Sciatic nerve (tissue), 2 donors: Measurements from ENCODE around the gene PCDHGC3. TPM values are rescaled to one million over a fixed set of nuclear protein-coding genes. Genes with fewer than 3 reads are reported as not detected.

ENCODE experiments used
- ATAC-seq: fragments of 200-7000 bp; cut with Tn5 transposase; one replicate; pipeline ENCODE4 v1.9.1; 2020; ENCODE audit warnings: mild to moderate bottlenecking, moderate library complexity
- DNase-seq: peaks from one replicate; pipeline ENCODE4 v3.0.0-alpha.2; 2020; ENCODE audit warnings: low spot score
- intact Hi-C: fragments of 100-400 bp; cut with DNase I; formaldehyde crosslinking; loops from one replicate; pipeline ENCODE4 v1.14.2; 2022
- total RNA-seq: library from RNA; stranded (reverse); fragmentation: NEBNext Ultra II Directional; extraction: Animal tissue kit (Norgen Biotek cat#: 25700); gene quantifications from one replicate; pipeline ENCODE4 v1.2.1, GENCODE V29; 2021
- donor health status: DM: no; HTN: no; CAD: no.
- donor health status: DM: no; HTN: no; CAD: no.

PCDHGC3 gene
- total RNA-seq, 1 donor from 2014 or later, result 71.4 TPM

GRCh38 chr5:141517880-141518617, 42.3 kb downstream of the PCDHGC3 start:
- no peak for DNase-seq
- intact Hi-C loops, result no loop called here
- ATAC-seq, result no peak

- no peak for DNase-seq
- no peak for ATAC-seq
- intact Hi-C loops, result no loop called here
These were observed 42.9 kb downstream of the PCDHGC3 start for GRCh38 chr5:141518618-141519015.

GRCh38 chr5:141519605-141520565, 44.1 kb downstream of the PCDHGC3 start:
- intact Hi-C loops, result no loop called here
- ATAC-seq, result no peak
- DNase-seq, result no peak

GRCh38 chr5:141521244-141521781, 45.5 kb downstream of the PCDHGC3 start:
- DNase-seq (no peak), ATAC-seq (peak; percentile 87)
- intact Hi-C loops, result no loop called here

- intact Hi-C loops, result no loop called here
- DNase-seq (no peak), ATAC-seq (no peak)
These were observed 46.5 kb downstream of the PCDHGC3 start for GRCh38 chr5:141522301-141522700.

- no peak for DNase-seq
- intact Hi-C loops, result no loop called here
- no peak for ATAC-seq
These were observed 48.2 kb downstream of the PCDHGC3 start for GRCh38 chr5:141523991-141524390.

- ATAC-seq (peak; percentile 85), DNase-seq (peak; percentile 90)
- intact Hi-C loops, result no loop called here
These were observed 49.1 kb downstream of the PCDHGC3 start for GRCh38 chr5:141524604-141525597.

- no peak for DNase-seq
- intact Hi-C loops, result no loop called here
- no peak for ATAC-seq
These were observed 49.9 kb downstream of the PCDHGC3 start for GRCh38 chr5:141525653-141526052.

GRCh38 chr5:141527426-141527825, 51.7 kb downstream of the PCDHGC3 start:
- DNase-seq (no peak), ATAC-seq (no peak)
- intact Hi-C loops, result no loop called here

Other genes with a start within 250 kb of the PCDHGC3 start
- 7.3 TPM for gene PCDHB15, start 230.6 kb upstream of the PCDHGC3 start, total RNA-seq
- gene SLC25A2, start 171.9 kb upstream of the PCDHGC3 start, total RNA-seq, result 1.4 TPM
- gene TAF7, start 155.2 kb upstream of the PCDHGC3 start, total RNA-seq, result 84.3 TPM
- gene PCDHGA1, start 145.5 kb upstream of the PCDHGC3 start, total RNA-seq, result 1.4 TPM
- 13.5 TPM for gene PCDHGA2, start 137.2 kb upstream of the PCDHGC3 start, total RNA-seq
- 6.7 TPM for gene PCDHGA3, start 132.1 kb upstream of the PCDHGC3 start, total RNA-seq
- gene PCDHGB1, start 125.9 kb upstream of the PCDHGC3 start, total RNA-seq, result 7.8 TPM
- gene PCDHGA4, start 120.9 kb upstream of the PCDHGC3 start, total RNA-seq, result 10.6 TPM
- gene PCDHGB2, start 116.0 kb upstream of the PCDHGC3 start, total RNA-seq, result 10.2 TPM
- 8.8 TPM for gene PCDHGA5, start 111.8 kb upstream of the PCDHGC3 start, total RNA-seq
- 9.7 TPM for gene PCDHGB3, start 105.7 kb upstream of the PCDHGC3 start, total RNA-seq
- gene PCDHGA6, start 102.1 kb upstream of the PCDHGC3 start, total RNA-seq, result 10.3 TPM
- gene PCDHGA7, start 93.2 kb upstream of the PCDHGC3 start, total RNA-seq, result 7.3 TPM
- gene PCDHGB4, start 88.3 kb upstream of the PCDHGC3 start, total RNA-seq, result 9.0 TPM
- gene PCDHGA8, start 83.3 kb upstream of the PCDHGC3 start, total RNA-seq, result 5.3 TPM
- 16.3 TPM for gene PCDHGB5, start 78.0 kb upstream of the PCDHGC3 start, total RNA-seq
- gene PCDHGA9, start 73.2 kb upstream of the PCDHGC3 start, total RNA-seq, result 10.7 TPM
- 12.4 TPM for gene PCDHGB6, start 67.9 kb upstream of the PCDHGC3 start, total RNA-seq
- gene PCDHGA10, start 63.0 kb upstream of the PCDHGC3 start, total RNA-seq, result 8.9 TPM
- 18.9 TPM for gene PCDHGB7, start 58.3 kb upstream of the PCDHGC3 start, total RNA-seq
- 7.8 TPM for gene PCDHGA11, start 54.9 kb upstream of the PCDHGC3 start, total RNA-seq
- gene PCDHGA12, start 45.5 kb upstream of the PCDHGC3 start, total RNA-seq, result 12.1 TPM
- gene PCDHGC4, start 9.1 kb downstream of the PCDHGC3 start, total RNA-seq, result 4.5 TPM
- 3.8 TPM for gene PCDHGC5, start 13.1 kb downstream of the PCDHGC3 start, total RNA-seq
- gene DIAPH1, start 143.0 kb downstream of the PCDHGC3 start, total RNA-seq, result 92.5 TPM
- 47.6 TPM for gene HDAC3, start 160.9 kb downstream of the PCDHGC3 start, total RNA-seq
- gene RELL2, start 161.0 kb downstream of the PCDHGC3 start, total RNA-seq, result 0.85 TPM
- 33.0 TPM for gene FCHSD1, start 175.5 kb downstream of the PCDHGC3 start, total RNA-seq
- gene ARAP3, start 206.3 kb downstream of the PCDHGC3 start, total RNA-seq, result 22.4 TPM